Body of pancreas (tissue), 4 donors: ENCODE results near the gene ACACA.

Experiments
- POLR2A ChIP-seq, 3 donors: fragments of 450-650 bp; IDR thresholded peaks; one replicate each; pipeline ENCODE4 v1.6.1; 2016; ENCODE audit warnings: antibody characterized with exemption in 3 of 3, mild to moderate bottlenecking in 2 of 3
- TF ChIP-seq, protein P1 (sequence below), 7 experiments: fragments of 450-650 bp in 4 of 7; fragments of 200-600 bp in 3 of 7; sonication (generic) in 3 of 7; IDR thresholded peaks; one replicate each; pipeline ENCODE4 v1.5.1; 2016 to 2019; ENCODE audit warnings: antibody characterized with exemption in 7 of 7

DNA sequence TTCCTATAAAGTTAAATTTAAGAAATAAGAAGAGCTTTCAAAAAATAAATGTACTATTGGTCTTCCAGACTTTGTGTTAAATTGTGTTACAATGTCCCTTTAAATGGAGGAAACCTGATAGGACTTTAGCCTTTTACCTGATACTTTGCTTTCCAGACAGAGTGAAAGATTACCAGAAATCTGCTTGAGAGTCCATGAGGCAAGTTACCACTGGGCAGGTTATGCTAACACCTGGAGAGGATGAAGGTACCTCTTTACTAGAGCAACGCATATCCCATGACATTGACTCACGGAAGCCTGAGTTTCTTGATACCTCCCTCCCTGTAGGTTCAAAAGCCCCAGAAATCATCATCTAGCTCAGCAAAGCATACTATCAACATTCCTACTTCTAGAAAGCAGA lies 174.7 kb downstream of the ACACA start:
- TF ChIP-seq, protein P1, sequence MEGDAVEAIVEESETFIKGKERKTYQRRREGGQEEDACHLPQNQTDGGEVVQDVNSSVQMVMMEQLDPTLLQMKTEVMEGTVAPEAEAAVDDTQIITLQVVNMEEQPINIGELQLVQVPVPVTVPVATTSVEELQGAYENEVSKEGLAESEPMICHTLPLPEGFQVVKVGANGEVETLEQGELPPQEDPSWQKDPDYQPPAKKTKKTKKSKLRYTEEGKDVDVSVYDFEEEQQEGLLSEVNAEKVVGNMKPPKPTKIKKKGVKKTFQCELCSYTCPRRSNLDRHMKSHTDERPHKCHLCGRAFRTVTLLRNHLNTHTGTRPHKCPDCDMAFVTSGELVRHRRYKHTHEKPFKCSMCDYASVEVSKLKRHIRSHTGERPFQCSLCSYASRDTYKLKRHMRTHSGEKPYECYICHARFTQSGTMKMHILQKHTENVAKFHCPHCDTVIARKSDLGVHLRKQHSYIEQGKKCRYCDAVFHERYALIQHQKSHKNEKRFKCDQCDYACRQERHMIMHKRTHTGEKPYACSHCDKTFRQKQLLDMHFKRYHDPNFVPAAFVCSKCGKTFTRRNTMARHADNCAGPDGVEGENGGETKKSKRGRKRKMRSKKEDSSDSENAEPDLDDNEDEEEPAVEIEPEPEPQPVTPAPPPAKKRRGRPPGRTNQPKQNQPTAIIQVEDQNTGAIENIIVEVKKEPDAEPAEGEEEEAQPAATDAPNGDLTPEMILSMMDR (IDR thresholded peaks at IDR 0.05): no peak
- no peak for TF ChIP-seq POLR2A (IDR thresholded peaks at IDR 0.05)
